Fibroblast of villous mesenchyme (primary cell): Measurements from ENCODE around the gene PRKG1. TPM values are rescaled to one million over a fixed set of nuclear protein-coding genes. Genes with fewer than 3 reads are reported as not detected.
A peak's percentile ranks its signal among the peaks of the same experiment; 100 is the strongest.

Experiments
- DNase-seq: peaks from one replicate; pipeline ENCODE4 v3.0.0-alpha.2; 2010; ENCODE audit warnings: low read depth
- H3K4me3 ChIP-seq: 2 replicates; pipeline ENCODE4 v1.5.1; 2011; ENCODE audit warnings: low read depth, mild to moderate bottlenecking, low read length
- total RNA-seq: library from RNA; depleted of rRNA; stranded (reverse); fragments of >200 nt; gene quantifications from 2 replicates; pipeline ENCODE4 v1.2.3, GENCODE V29; 2012
- TF ChIP-seq, protein P1 (sequence below): IDR thresholded peaks from 2 replicates; pipeline ENCODE4 v1.5.1; 2012; ENCODE audit warnings: low read depth, mild to moderate bottlenecking, low read length; ENCODE audit not compliant: insufficient read depth

PRKG1 gene
- total RNA-seq, 1 donor, result 19.0 TPM

DNA sequence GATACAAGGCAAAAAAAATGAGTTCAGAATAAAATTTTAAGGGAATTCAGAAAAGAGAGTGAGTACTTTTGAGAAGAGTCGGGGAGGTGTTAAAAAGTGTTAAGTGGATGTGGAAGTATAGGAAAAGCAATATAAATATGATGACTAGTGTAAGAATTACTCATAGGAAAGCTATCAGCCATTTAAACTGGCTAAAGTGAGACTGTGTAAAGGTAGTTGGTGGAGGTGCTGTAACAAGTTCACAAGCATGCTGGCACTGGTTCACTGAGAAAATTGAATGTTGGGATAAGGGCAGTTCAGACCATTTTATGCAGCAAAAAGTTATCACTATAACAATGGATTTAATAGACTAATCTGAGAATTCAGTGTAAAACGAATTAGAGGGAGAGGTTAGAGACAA lies 1060.8 kb downstream of the PRKG1 start:
- H3K4me3 ChIP-seq, result no peak overlapping the region
- TF ChIP-seq, protein P1, sequence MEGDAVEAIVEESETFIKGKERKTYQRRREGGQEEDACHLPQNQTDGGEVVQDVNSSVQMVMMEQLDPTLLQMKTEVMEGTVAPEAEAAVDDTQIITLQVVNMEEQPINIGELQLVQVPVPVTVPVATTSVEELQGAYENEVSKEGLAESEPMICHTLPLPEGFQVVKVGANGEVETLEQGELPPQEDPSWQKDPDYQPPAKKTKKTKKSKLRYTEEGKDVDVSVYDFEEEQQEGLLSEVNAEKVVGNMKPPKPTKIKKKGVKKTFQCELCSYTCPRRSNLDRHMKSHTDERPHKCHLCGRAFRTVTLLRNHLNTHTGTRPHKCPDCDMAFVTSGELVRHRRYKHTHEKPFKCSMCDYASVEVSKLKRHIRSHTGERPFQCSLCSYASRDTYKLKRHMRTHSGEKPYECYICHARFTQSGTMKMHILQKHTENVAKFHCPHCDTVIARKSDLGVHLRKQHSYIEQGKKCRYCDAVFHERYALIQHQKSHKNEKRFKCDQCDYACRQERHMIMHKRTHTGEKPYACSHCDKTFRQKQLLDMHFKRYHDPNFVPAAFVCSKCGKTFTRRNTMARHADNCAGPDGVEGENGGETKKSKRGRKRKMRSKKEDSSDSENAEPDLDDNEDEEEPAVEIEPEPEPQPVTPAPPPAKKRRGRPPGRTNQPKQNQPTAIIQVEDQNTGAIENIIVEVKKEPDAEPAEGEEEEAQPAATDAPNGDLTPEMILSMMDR, result no peak
- DNase-seq, result no peak

DNA sequence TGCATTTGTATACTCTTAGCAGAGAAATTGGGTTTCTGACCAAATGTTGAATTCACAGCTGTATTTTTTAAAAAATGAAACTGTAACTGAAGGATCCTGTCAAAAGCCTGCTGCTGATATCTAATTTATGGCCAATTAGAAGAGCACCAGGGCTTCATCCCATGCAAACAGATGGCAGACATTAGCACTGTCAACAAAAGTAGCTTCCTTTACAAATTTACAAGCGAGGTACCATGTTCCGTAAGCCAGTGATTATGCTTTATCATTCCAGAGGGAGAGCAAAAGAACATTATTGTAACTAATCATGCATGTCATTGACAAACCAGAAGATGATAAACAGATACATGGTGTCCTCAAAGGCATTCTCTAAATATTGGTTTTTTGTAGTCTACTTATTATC lies 1062.6 kb downstream of the PRKG1 start:
- TF ChIP-seq, protein P1, result no peak
- no peak for DNase-seq
- no peak overlapping the region for H3K4me3 ChIP-seq

DNA sequence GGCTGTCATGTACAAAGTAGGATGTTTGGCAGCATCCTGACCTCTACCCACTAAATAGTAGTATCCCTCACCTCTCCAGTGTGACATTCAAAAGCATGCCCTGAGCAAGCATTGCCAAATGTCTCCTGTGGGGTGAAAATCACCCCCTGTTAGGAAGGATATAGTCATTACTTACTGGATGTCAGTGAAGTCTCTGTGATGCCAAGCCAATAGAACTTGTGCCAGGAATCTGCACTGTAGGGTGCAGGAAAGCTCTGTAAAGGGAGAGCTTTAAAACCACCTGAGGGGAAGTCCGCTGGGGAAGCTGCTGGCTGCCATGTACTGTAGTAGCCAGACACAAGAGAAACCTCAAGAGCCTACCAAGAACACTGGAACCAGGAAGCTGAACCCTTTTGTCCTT lies 1069.1 kb downstream of the PRKG1 start:
- no peak for DNase-seq
- TF ChIP-seq, protein P1, result no peak
- no peak overlapping the region for H3K4me3 ChIP-seq

DNA sequence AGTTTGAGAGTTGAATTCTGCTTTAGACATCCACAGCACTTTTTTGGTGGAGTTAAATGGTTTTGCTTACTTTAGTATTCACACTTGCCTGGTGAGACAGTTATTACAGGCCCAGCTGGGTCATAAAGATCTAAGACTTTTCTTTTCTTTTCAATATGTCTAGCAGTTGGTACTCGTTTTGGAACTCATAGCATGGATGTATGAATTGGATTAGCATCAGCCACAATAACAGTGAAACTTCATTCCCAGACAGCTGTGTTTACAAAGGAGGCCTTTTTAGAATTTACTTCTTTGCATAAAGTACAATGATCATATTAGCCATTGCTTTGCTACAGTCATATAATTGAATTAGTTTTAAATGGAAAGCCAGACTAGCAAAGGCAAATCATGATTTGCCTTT lies 1071.3 kb downstream of the PRKG1 start:
- H3K4me3 ChIP-seq, result no peak overlapping the region
- no peak for DNase-seq
- TF ChIP-seq, protein P1, result no peak

DNA sequence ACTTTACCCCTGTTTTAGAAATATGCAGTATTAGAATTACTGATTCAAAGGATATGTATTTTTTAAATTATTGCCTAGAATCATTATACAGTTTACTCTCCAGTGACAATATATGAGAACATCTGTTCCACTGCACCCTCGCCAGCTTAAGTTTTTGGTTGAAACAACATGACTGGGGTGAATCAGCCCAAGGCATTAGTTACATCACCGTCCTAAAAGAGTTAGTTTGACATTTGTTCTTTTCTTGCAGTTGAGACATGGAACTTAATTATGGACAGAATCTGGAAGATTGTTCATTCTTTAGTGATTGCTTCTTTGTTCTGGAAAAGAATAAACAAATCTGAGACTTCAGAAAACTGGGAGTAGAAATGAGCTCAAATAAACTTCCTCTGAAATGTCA lies 1072.5 kb downstream of the PRKG1 start:
- no peak for DNase-seq
- H3K4me3 ChIP-seq, result no peak overlapping the region
- TF ChIP-seq, protein P1, result no peak

DNA sequence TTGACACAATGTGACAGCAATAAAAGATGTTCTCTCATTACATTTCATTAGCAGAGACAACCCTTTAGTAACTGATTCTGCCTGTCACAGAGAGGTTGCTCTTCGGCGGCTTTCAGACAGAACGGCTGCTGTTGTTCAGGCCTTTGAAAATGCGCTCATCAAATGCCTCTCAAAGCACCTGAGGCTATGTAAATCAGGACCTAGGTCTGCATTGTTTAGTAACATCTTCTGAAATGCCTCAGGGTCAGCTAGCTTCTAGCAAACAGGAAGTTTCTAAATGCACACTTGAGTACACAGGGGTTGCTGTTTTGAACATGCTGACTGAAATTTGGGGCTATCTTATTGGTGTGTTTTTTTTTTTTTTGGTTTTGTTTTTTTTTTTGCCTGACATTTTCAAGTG lies 1096.5 kb downstream of the PRKG1 start:
- no peak overlapping the region for H3K4me3 ChIP-seq
- DNase-seq, result no peak
- TF ChIP-seq, protein P1, result no peak

DNA sequence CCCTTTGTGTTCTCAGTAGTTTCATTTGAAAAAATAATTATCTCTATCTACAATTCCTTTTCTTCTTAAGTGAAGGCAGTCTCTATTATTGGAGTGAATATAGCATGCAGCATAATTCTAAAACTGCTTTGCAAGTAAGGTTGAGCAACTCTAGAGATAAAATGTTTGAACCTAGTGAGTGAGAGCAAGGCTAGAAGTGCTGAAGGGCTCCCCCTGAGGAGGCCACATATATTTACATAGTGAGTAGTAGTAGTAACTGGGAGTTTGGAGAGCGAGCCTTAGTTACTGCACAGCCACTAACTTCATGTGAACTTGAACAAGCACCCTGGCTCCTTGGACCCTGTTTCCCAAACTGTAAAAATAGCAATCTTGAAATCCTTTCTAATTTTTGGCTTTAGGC lies 1098.3 kb downstream of the PRKG1 start:
- no peak overlapping the region for H3K4me3 ChIP-seq
- peak; percentile 8 for DNase-seq
- TF ChIP-seq, protein P1, result peak; percentile 17
